CD4-positive, CD25-positive, alpha-beta regulatory T cell (primary cell): ENCODE data around the gene MDGA2. TPM values are rescaled to one million over a fixed set of nuclear protein-coding genes. Genes with fewer than 3 reads are reported as not detected.

ENCODE experiments used
- ATAC-seq, 2 donors: fragments of 150-1000 bp; cut with Tn5 transposase; one replicate each; pipeline ENCODE4 v1.10.0; 2021; ENCODE audit warnings: low read depth in 2 of 2, moderate number of reproducible peaks in 2 of 2, moderate library complexity in 1 of 2
- DNase-seq, 3 donors: peaks; one replicate each; pipeline versions ENCODE4 v3.0.0 to v3.0.0-alpha.2; 2012 to 2022; ENCODE audit warnings: mixed read lengths in 1 of 3
- H3K27ac ChIP-seq: one replicate; pipeline ENCODE4 v1.7.0; 2013; ENCODE audit warnings: mild to moderate bottlenecking, low read length; ENCODE audit not compliant: insufficient read depth, poor library complexity, severe bottlenecking
- H3K27me3 ChIP-seq: one replicate; pipeline ENCODE4 v1.7.0; 2013; ENCODE audit warnings: low read length; ENCODE audit not compliant: control insufficient read depth, insufficient read depth
- H3K36me3 ChIP-seq: one replicate; pipeline ENCODE4 v1.7.0; 2013; ENCODE audit warnings: mild to moderate bottlenecking, low read length, moderate library complexity; ENCODE audit not compliant: control insufficient read depth, insufficient read depth
- H3K4me1 ChIP-seq: 2 replicates; pipeline ENCODE4 v1.7.0; 2013; ENCODE audit warnings: mild to moderate bottlenecking, low read length; ENCODE audit not compliant: insufficient read depth, control insufficient read depth, poor library complexity, severe bottlenecking
- H3K4me3 ChIP-seq: one replicate; pipeline ENCODE4 v1.7.0; 2013; ENCODE audit warnings: low read depth, mild to moderate bottlenecking, low read length, moderate library complexity
- H3K9me3 ChIP-seq, 2 experiments: 1 replicate in 1 of 2; 2 replicates in 1 of 2; pipeline ENCODE4 v1.7.0; 2013; ENCODE audit warnings: low read length in 2 of 2, mild to moderate bottlenecking in 1 of 2, moderate library complexity in 1 of 2; ENCODE audit not compliant: control insufficient read depth in 2 of 2
- H3K27ac Mint-ChIP-seq, 3 donors: one replicate each; pipeline ENCODE4 v1.8.0; 2020 to 2022; ENCODE audit warnings: mild to moderate bottlenecking in 3 of 3, mixed read lengths in 3 of 3, moderate library complexity in 2 of 3
- H3K27me3 Mint-ChIP-seq: one replicate; pipeline ENCODE4 v1.8.0; 2022; ENCODE audit warnings: mild to moderate bottlenecking, mixed read lengths
- H3K36me3 Mint-ChIP-seq: one replicate; pipeline ENCODE4 v1.8.0; 2020; ENCODE audit warnings: mixed read lengths
- H3K4me1 Mint-ChIP-seq, 4 donors: one replicate each; pipeline ENCODE4 v1.8.0; 2020 to 2022; ENCODE audit warnings: mixed read lengths in 4 of 4, mild to moderate bottlenecking in 1 of 4
- H3K4me3 Mint-ChIP-seq, 4 donors: one replicate each; pipeline ENCODE4 v1.8.0; 2020 to 2022; ENCODE audit warnings: mild to moderate bottlenecking in 4 of 4, mixed read lengths in 4 of 4, moderate library complexity in 3 of 4
- H3K9me3 Mint-ChIP-seq, 7 donors: one replicate each; pipeline ENCODE4 v1.8.0; 2020 to 2022; ENCODE audit warnings: mixed read lengths in 7 of 7, mild to moderate bottlenecking in 3 of 7, moderate library complexity in 2 of 7
- polyA plus RNA-seq, 4 donors: library from polyadenylated mRNA; unstranded; fragments of 300-500 nt; fragmentation: Illumina TruSeq; gene quantifications; one replicate each; pipeline ENCODE4 v1.2.3, GENCODE V29; 2021
- total RNA-seq: library from RNA; stranded (reverse); gene quantifications from one replicate; pipeline ENCODE4 v1.2.3, GENCODE V29; 2022

The MDGA2 gene
- total and polyA plus RNA-seq, 5 donors from 2014 or later = not detected

GRCh38 chr14:47022721-47023120, 652.7 kb downstream of the MDGA2 start:
- Histone ChIP-seq H3K4me1 (no peaks in the 10 kb centered on the region), H3K9me3 (peaks cover 0 to 2% of the 10 kb centered on the region in 2 experiments), H3K36me3 (no peaks in the 10 kb centered on the region), H3K4me3 (no peak overlapping the region), H3K27me3 (no peaks in the 10 kb centered on the region), H3K27ac (no peak overlapping the region)
- DNase-seq (no peak), ATAC-seq (no peak)
- H3K9me3 Mint-ChIP-seq = peaks cover 0 to 8% (median 5%) of the 10 kb centered on the region in 7 donors
- H3K27ac Mint-ChIP-seq = no peak overlapping the region
- H3K27me3 Mint-ChIP-seq = no peaks in the 10 kb centered on the region
- no peaks in the 10 kb centered on the region for H3K36me3 Mint-ChIP-seq
- H3K4me1 Mint-ChIP-seq = no peaks in the 10 kb centered on the region
- no peak overlapping the region for H3K4me3 Mint-ChIP-seq

- H3K4me3 ChIP-seq = no peak overlapping the region
- DNase-seq (no peak), ATAC-seq (no peak)
- no peaks in the 10 kb centered on the region for H3K27me3 ChIP-seq
- no peak overlapping the region for H3K27ac ChIP-seq
- H3K4me1 ChIP-seq = no peaks in the 10 kb centered on the region
- Mint-ChIP-seq H3K4me1 (no peaks in the 10 kb centered on the region), H3K27ac (no peak overlapping the region), H3K27me3 (no peaks in the 10 kb centered on the region), H3K9me3 (peaks cover 0 to 13% (median 5%) of the 10 kb centered on the region in 7 donors), H3K36me3 (no peaks in the 10 kb centered on the region), H3K4me3 (no peak overlapping the region)
- no peaks in the 10 kb centered on the region for H3K36me3 ChIP-seq
- peaks cover 0 to 2% of the 10 kb centered on the region in 2 experiments for H3K9me3 ChIP-seq
Measured at GRCh38 chr14:47020500-47020899, 654.9 kb downstream of the MDGA2 start.

- peaks cover 0 to 21% (median 3%) of the 10 kb centered on the region in 7 donors for H3K9me3 Mint-ChIP-seq
- Histone ChIP-seq H3K36me3 (no peaks in the 10 kb centered on the region), H3K27ac (no peak overlapping the region), H3K4me1 (no peaks in the 10 kb centered on the region), H3K4me3 (no peak overlapping the region), H3K9me3 (peaks cover 0 to 3% of the 10 kb centered on the region in 2 experiments), H3K27me3 (no peaks in the 10 kb centered on the region)
- DNase-seq (no peak), ATAC-seq (no peak)
- no peaks in the 10 kb centered on the region for H3K27me3 Mint-ChIP-seq
- no peaks in the 10 kb centered on the region for H3K4me1 Mint-ChIP-seq
- H3K36me3 Mint-ChIP-seq = no peaks in the 10 kb centered on the region
- H3K27ac Mint-ChIP-seq = no peak overlapping the region
- no peak overlapping the region for H3K4me3 Mint-ChIP-seq
Measured at GRCh38 chr14:47012533-47013280, 662.7 kb downstream of the MDGA2 start.

- no peak overlapping the region for H3K27ac Mint-ChIP-seq
- no peak overlapping the region for H3K4me3 Mint-ChIP-seq
- no peaks in the 10 kb centered on the region for H3K9me3 ChIP-seq
- H3K9me3 Mint-ChIP-seq = peaks cover 0 to 17% (median 0%) of the 10 kb centered on the region in 7 donors
- H3K36me3 ChIP-seq = no peaks in the 10 kb centered on the region
- no peaks in the 10 kb centered on the region for H3K27me3 ChIP-seq
- H3K27ac ChIP-seq = no peak overlapping the region
- H3K4me3 ChIP-seq = no peak overlapping the region
- H3K4me1 ChIP-seq = no peaks in the 10 kb centered on the region
- H3K36me3 Mint-ChIP-seq = no peaks in the 10 kb centered on the region
- DNase-seq (no peak), ATAC-seq (no peak)
- no peaks in the 10 kb centered on the region for H3K4me1 Mint-ChIP-seq
- no peaks in the 10 kb centered on the region for H3K27me3 Mint-ChIP-seq
Measured at GRCh38 chr14:47009615-47010014, 665.8 kb downstream of the MDGA2 start.

GRCh38 chr14:47008732-47009131, 666.7 kb downstream of the MDGA2 start:
- Histone ChIP-seq H3K4me3 (no peak overlapping the region), H3K36me3 (no peaks in the 10 kb centered on the region), H3K27ac (no peak overlapping the region), H3K27me3 (no peaks in the 10 kb centered on the region), H3K9me3 (no peaks in the 10 kb centered on the region), H3K4me1 (no peaks in the 10 kb centered on the region)
- no peaks in the 10 kb centered on the region for H3K36me3 Mint-ChIP-seq
- no peaks in the 10 kb centered on the region for H3K27me3 Mint-ChIP-seq
- DNase-seq (no peak), ATAC-seq (no peak)
- peaks cover 0 to 17% (median 0%) of the 10 kb centered on the region in 7 donors for H3K9me3 Mint-ChIP-seq
- no peak overlapping the region for H3K4me3 Mint-ChIP-seq
- H3K27ac Mint-ChIP-seq = no peak overlapping the region
- no peaks in the 10 kb centered on the region for H3K4me1 Mint-ChIP-seq

GRCh38 chr14:46999661-47000060, 675.7 kb downstream of the MDGA2 start:
- peaks cover 0 to 8% (median 4%) of the 10 kb centered on the region in 7 donors for H3K9me3 Mint-ChIP-seq
- H3K4me3 ChIP-seq = no peak overlapping the region
- H3K27me3 ChIP-seq = no peaks in the 10 kb centered on the region
- no peaks in the 10 kb centered on the region for H3K4me1 ChIP-seq
- H3K27me3 Mint-ChIP-seq = no peaks in the 10 kb centered on the region
- H3K9me3 ChIP-seq = no peaks in the 10 kb centered on the region
- no peaks in the 10 kb centered on the region for H3K36me3 ChIP-seq
- H3K27ac ChIP-seq = no peak overlapping the region
- H3K4me1 Mint-ChIP-seq = no peaks in the 10 kb centered on the region
- DNase-seq (no peak), ATAC-seq (no peak)
- no peak overlapping the region for H3K4me3 Mint-ChIP-seq
- H3K27ac Mint-ChIP-seq = no peak overlapping the region
- no peaks in the 10 kb centered on the region for H3K36me3 Mint-ChIP-seq

GRCh38 chr14:46989566-46989965, 685.8 kb downstream of the MDGA2 start:
- H3K27ac ChIP-seq = no peak overlapping the region
- no peaks in the 10 kb centered on the region for H3K4me1 ChIP-seq
- no peak overlapping the region for H3K4me3 Mint-ChIP-seq
- H3K4me1 Mint-ChIP-seq = no peaks in the 10 kb centered on the region
- ATAC-seq = no peak
- no peak overlapping the region for H3K4me3 ChIP-seq
- peaks cover 0 to 10% (median 3%) of the 10 kb centered on the region in 7 donors for H3K9me3 Mint-ChIP-seq
- H3K9me3 ChIP-seq = no peaks in the 10 kb centered on the region
- H3K27me3 ChIP-seq = no peaks in the 10 kb centered on the region
- no peaks in the 10 kb centered on the region for H3K36me3 ChIP-seq
- no peak for DNase-seq
- no peak overlapping the region for H3K27ac Mint-ChIP-seq
- H3K36me3 Mint-ChIP-seq = no peaks in the 10 kb centered on the region
- no peaks in the 10 kb centered on the region for H3K27me3 Mint-ChIP-seq

- Mint-ChIP-seq H3K27ac (no peak overlapping the region), H3K9me3 (peaks cover 0 to 10% (median 3%) of the 10 kb centered on the region in 7 donors), H3K4me3 (no peak overlapping the region), H3K4me1 (no peaks in the 10 kb centered on the region), H3K27me3 (no peaks in the 10 kb centered on the region), H3K36me3 (no peaks in the 10 kb centered on the region)
- Histone ChIP-seq H3K27me3 (no peaks in the 10 kb centered on the region), H3K4me3 (no peak overlapping the region), H3K4me1 (no peaks in the 10 kb centered on the region), H3K9me3 (no peaks in the 10 kb centered on the region), H3K27ac (no peak overlapping the region), H3K36me3 (no peaks in the 10 kb centered on the region)
- DNase-seq (no peak), ATAC-seq (no peak)
Measured at GRCh38 chr14:46988312-46988711, 687.1 kb downstream of the MDGA2 start.
